SK-N-SH (cell line): ENCODE results near the gene VMP1.
A peak's percentile ranks its signal among the peaks of the same experiment; 100 is the strongest.

Experiments
- EP300 ChIP-seq, 2 experiments: IDR thresholded peaks; 2 replicates each; pipeline versions ENCODE4 v1.4.0 to v1.6.1; 2012; ENCODE audit warnings: borderline replicate concordance in 1 of 2, low read depth in 1 of 2, low read length in 1 of 2
- POLR2AphosphoS5 ChIP-seq: IDR thresholded peaks from 2 replicates; pipeline ENCODE4 v1.6.1; 2012; ENCODE audit warnings: low read depth, low read length
- TF ChIP-seq, protein P1 (sequence below): IDR thresholded peaks from 2 replicates; pipeline ENCODE4 v1.4.0; 2012; ENCODE audit warnings: low read depth, borderline replicate concordance

DNA sequence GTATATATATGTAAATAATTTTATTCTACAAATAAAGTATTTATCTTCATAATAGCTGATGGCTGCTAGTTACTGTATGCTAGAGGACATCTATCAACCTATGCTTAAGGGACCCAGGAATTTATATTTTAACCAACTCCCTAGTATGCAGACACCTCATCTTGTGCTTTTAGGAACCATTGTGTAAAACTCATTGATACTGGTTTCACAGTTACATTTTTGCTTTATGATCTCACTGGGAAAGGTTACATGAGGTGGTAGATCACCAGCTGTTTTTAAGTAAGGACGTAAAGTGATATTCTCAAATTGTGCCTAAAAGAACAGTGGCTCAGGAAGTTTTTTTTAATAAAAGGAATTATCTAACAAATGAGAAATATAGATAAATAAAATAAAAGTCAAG lies 56.4 kb downstream of the VMP1 start:
- TF ChIP-seq POLR2AphosphoS5 (peak; percentile 79; the same call in 1 of the 2 replicates), EP300 (IDR thresholded peaks at IDR 0.05; ENCODE audit: borderline replicate concordance in 1 of 2, low read depth in 1 of 2, low read length in 1 of 2) (peak in 1 of 2 experiments; percentile 88; a peak in 2 of 4 replicates)
- TF ChIP-seq, protein P1, sequence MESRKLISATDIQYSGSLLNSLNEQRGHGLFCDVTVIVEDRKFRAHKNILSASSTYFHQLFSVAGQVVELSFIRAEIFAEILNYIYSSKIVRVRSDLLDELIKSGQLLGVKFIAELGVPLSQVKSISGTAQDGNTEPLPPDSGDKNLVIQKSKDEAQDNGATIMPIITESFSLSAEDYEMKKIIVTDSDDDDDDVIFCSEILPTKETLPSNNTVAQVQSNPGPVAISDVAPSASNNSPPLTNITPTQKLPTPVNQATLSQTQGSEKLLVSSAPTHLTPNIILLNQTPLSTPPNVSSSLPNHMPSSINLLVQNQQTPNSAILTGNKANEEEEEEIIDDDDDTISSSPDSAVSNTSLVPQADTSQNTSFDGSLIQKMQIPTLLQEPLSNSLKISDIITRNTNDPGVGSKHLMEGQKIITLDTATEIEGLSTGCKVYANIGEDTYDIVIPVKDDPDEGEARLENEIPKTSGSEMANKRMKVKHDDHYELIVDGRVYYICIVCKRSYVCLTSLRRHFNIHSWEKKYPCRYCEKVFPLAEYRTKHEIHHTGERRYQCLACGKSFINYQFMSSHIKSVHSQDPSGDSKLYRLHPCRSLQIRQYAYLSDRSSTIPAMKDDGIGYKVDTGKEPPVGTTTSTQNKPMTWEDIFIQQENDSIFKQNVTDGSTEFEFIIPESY, result no peak
